Measurements from ENCODE around the gene PKD1. TPM values are rescaled to one million over a fixed set of nuclear protein-coding genes. Genes with fewer than 3 reads are reported as not detected.

Gene PKD1
- total RNA-seq, 1 donor from 2014 or later: 77.3 TPM

DNA sequence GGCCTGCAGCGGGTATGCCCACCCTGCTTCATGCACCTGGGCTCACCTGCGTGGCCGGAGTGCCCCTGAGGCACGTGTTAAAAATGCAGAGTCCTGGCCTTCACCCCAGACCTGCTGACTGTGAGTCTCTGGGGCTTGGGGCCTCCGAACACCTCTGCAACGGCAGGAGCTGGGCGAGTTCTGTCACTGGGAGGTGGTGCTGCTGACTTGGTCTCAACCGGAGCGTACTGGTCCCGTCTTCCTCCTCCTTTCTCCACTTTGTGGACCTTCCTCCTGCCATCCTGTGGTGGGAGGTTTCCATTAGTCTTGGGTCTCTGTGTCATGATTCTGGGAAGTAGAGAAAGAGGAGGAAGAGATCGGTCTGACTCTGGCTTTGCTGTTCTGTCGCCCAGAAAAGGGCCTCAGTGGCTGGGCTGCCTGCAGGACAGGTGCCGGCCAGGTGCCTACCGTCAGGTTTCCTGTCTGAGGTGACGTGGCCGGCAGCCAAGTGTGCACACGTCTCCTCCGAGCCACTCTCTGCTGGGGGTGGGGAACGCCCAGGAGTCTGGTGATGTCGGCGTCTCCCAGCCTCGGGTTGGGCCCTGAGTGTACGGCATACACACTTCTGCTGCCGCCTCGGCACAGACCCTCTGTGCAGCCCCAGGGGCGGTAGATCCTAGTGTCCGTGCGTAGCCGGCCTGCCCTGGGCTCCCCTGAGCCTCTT, 81.0 kb downstream of the PKD1 start:
- intact Hi-C loops (cut with micrococcal nuclease): no loop called here

DNA sequence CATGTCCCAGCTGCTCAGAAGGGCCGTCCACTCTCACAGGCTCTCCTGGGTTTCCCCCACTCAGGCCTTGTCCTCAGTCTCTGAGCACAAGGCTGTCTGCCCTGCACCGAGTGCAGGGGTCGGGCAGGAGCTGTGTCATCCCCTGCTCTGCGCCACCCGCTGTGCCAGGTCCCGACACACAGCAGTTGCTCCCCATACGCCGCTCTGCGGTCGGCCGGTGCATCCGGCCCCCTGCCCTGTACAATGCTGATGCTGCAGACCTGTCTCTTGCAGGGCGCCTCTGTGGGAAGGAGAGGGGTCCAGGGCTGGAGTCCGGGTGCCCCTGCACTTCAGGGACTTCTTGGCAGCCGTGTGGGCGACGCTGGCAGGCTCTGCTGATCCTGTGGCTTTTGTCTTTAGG, 81.8 kb downstream of the PKD1 start:
- intact Hi-C loops (cut with micrococcal nuclease): no loop called here

- intact Hi-C loops (cut with micrococcal nuclease): no loop called here
Measured at GRCh38 chr16:2053211-2053610, 82.5 kb downstream of the PKD1 start.

DNA sequence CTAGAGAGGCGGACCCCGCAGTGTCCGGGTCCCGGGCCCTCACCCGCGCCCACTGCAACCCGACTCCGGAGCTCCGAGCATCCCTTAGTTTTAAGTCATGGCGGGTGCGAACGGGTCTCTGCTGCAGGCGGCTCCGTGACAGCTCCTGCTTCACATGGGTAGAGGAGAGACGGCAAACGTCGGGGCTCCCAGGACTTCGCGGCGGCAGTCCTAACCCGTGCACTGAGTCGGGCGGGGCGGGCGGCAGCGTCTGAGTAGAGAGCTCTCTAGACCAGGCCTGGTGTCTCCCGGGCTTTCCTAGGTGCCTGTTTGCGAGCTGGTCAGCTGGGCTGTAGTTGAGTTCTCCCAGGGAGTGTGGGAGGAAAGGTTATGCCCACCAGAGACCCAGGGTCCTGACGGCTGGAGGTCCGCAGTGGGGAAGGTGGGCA, 87.6 kb downstream of the PKD1 start:
- intact Hi-C loops (cut with micrococcal nuclease): no loop called here

DNA sequence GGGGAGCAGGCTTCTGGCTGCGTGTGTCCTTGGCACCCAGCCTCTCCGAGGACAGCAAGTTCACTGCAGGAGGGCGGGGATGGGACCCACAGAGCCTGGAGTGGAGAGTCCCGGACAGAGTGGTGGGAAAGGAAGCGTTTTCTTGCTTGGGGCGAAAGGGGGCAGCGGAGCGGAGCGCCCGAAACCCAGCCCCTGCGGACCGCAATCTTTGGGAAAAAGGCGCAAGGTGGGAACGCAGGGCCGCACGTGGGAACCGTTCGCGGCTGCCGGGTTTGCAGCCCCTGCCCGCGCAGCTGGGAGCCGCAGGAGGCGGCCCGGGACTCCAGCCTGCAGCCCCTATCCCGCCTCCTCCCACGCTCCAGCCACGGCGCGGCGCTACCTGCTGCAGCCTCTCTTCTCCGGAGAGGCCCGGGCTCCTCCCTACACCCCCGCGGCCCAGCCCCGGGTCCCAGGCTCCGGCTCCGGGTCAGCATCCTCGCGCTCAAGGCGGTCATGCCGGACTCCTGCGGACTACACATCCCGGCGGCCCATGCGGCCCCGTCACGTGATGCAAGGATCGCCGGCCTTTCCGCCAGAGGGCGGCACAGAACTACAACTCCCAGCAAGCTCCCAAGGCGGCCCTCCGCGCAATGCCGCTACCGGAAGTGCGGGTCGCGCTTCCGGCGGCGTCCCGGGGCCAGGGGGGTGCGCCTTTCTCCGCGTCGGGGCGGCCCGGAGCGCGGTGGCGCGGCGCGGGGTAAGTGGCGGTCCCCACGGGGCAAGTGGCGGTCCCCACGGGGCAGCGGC, 88.2 kb downstream of the PKD1 start, which contains the start of the genes NTHL1 and TSC2:
Gene NTHL1 (minus strand): TSS at position 505 of the 786 bp plus-strand sequence. CDS start 11 bp downstream, at position 494.
Gene TSC2 (plus strand): TSS at position 656 of the 786 bp plus-strand sequence. CDS start 631 bp downstream, outside the sequence.
- intact Hi-C loops (cut with micrococcal nuclease): loop anchor here (1.0 kb wide), 2 partner anchors 24 to 108 kb away; partner anchors contain the start of gene TRAF7

DNA sequence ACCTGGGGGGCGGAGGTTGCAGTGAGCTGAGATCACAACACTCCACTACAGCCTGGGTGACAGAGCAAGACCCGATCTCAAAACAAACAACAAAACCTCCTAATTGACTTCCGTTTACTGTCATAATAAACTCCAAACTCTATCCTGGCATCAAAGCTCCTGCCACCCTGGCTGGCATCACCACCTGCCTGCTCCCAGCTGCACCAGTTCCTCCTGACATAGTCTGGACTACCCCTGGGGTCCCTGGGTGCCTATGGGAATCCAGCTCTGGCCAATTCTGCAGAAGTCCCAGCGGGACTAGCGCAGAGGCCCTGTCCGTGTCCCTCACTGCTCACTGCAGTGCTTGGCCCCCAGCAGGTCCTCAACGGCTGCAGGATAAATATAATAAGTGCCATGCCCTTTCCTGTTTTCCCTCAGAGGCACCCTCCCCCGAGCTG, 88.8 kb downstream of the PKD1 start:
- intact Hi-C loops (cut with micrococcal nuclease): loop anchor here (1.0 kb wide), 2 partner anchors 24 to 108 kb away; partner anchors contain the start of gene TRAF7

- intact Hi-C loops (cut with micrococcal nuclease): no loop called here
Measured at GRCh38 chr16:2045965-2046892, 89.5 kb downstream of the PKD1 start.

DNA sequence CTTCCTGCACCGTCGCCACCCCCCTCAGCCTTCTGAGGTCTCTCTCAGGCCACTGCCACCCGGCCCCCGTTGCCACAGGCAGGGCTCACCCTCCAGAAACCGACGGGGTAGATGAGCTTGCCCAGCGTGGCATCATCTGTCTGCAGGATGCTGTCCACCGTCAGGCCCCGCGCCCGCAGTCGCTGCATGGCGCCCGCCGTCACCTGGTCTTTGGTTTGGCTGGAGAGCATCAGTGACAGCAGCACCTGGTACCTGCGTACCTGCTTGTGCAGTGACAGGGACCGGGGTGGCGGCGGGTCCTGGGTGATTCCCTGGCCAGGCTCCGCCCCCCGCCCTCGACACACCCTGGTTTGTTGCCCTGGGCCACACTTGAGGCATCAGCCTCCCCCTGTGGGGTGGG, 91.2 kb downstream of the PKD1 start:
- intact Hi-C loops (cut with micrococcal nuclease): no loop called here

DNA sequence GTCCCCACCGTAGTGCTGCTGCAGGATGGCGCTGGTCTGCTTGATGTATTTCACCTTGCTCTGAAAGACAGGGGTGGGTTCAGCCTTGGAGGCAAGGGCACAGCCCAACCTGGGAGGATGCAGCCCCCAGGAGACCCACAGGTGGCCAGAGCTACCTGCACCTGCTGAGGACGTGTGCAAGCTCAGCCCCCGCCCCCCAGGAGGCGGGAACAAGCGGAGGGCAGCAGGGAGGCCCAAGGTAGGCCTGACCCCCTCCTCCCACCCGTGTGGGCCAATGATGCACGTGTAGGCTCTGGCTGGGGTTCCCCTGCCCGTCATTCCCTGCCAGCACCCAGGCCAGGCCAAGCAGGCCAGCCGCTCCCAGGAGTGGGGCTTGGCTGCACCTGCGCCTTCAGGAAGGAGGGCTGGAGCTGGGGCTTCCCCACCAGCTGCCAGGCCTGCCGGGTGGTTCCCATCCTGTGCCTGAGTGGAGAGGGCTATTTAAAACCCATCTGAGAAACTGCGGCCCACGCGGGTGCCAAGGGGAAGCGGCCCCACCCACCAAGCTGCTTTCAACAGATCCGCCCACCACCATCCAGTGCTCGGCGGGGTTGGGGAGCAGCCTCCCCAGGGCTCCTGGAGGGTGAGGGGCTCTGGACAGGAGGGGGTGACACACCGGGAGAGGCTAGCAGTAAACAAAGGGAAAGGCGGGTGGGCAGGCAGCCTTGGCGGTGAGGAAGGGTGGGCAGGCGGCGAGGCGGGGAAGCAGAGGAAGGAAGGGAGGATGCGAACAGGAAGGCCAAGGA, 91.8 kb downstream of the PKD1 start:
- intact Hi-C loops (cut with micrococcal nuclease): no loop called here

DNA sequence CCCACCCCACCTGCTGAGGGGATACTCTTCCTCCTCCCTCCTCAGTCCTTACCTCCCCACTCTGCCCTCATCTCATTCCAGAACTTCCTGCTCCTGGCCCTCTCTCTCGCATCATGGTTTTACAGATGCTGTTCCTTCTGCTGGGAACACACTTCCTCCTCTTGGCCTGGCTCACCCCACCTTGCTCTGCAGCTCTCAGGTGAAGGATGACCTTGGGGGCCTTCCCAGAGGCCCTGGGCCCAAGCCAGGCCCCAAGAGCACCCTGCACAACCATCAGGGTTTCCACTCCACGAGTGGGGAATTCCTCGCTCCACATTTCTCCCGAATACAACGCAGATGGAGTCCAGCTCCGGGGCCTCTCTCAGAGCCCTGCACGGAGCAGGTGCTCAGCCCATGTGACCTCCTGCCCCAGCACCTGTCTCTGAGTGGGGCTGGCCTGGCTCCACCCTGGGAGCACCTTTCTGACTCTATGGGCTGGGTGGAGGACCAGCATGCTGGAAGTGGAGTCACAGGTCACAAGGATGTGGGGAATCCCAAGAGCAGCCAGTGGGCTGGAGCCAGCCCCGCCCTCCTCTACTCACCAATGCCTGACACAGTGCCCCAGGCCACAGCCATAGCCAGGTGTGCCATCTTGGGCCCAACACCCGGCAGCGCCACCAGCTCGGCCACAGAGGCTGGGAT, 92.6 kb downstream of the PKD1 start:
- intact Hi-C loops (cut with micrococcal nuclease): no loop called here

GRCh38 chr16:2042171-2042985, 93.3 kb downstream of the PKD1 start:
- intact Hi-C loops (cut with micrococcal nuclease): no loop called here

- intact Hi-C loops (cut with micrococcal nuclease): no loop called here
Measured at GRCh38 chr16:2040787-2041522, 94.7 kb downstream of the PKD1 start.

GRCh38 chr16:2040041-2040786, 95.5 kb downstream of the PKD1 start:
- intact Hi-C loops (cut with micrococcal nuclease): no loop called here

DNA sequence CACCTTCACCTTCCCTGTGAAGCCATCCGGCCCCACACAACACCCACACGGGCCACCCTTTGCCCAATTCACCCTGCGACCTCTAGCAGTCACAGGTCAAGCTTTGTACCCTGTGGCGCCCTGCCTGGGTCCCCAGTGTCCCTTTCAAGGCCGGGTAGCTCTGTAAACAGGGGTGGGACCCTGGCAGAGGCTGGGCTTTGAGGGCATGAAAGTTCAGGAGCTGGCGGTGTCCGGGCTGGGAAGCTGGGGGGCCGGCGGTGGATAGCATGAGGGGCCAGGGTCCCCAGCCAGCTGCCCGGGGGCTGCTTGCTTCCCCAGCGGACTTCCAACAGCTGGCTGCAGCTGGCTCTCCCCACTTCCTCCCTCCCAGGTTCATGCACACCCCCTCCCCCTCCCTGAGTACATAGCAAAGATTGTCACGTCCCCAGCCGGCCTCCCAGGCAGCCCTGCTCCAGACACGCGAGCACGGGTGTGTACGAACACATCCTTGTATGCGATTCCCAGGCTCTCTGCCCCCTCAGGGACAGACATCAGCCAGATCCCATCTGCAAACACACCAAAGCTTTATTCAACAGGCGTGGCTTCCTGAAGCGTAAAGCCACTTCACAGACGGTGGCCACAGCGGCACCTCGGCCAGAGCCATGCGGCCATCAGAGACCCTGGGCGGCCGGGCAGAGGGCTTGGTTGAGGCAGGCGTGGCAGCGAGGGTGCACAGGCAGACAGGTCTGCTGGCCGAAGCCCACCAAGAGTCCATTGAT, 96.2 kb downstream of the PKD1 start:
- intact Hi-C loops (cut with micrococcal nuclease): no loop called here

All from T-helper 2 cell treated with Interferon-gamma antibody and Interleukin-4, amounts not matched to agents 100 ng/mL and 5 ng/mL, for 36 hours (primary cell).